ENCODE measurements around the gene TNKS1BP1.
"Not testable (repeated sequence)": the region's sequence is repeated elsewhere in the genome, so short reads cannot be mapped to it uniquely, and the experiment has no call there.

TNKS1BP1 gene

GRCh38 chr11:57344826-57345225 lies 20.1 kb upstream of the TNKS1BP1 start:
- TF ChIP-seq CTCF (IDR thresholded peaks at IDR 0.05; ENCODE audit: extremely low read depth, missing control alignments) = no peak
- no peak for DNase-seq (ENCODE audit: low spot score)

GRCh38 chr11:57343825-57344224 lies 19.1 kb upstream of the TNKS1BP1 start:
- no peak for DNase-seq (ENCODE audit: low spot score)
- TF ChIP-seq CTCF (IDR thresholded peaks at IDR 0.05; ENCODE audit: extremely low read depth, missing control alignments) = no peak

- TF ChIP-seq CTCF (IDR thresholded peaks at IDR 0.05; ENCODE audit: extremely low read depth, missing control alignments) = no peak
- DNase-seq (ENCODE audit: low spot score) = no peak
Measured at GRCh38 chr11:57342702-57343101, 17.9 kb upstream of the TNKS1BP1 start.

GRCh38 chr11:57341250-57341808 lies 16.6 kb upstream of the TNKS1BP1 start:
- no peak for TF ChIP-seq CTCF (IDR thresholded peaks at IDR 0.05; ENCODE audit: extremely low read depth, missing control alignments)
- DNase-seq (ENCODE audit: low spot score) = no peak

GRCh38 chr11:57340039-57340615 lies 15.4 kb upstream of the TNKS1BP1 start:
- no peak for DNase-seq (ENCODE audit: low spot score)
- no peak for TF ChIP-seq CTCF (IDR thresholded peaks at IDR 0.05; ENCODE audit: extremely low read depth, missing control alignments)

GRCh38 chr11:57339328-57339727 lies 14.6 kb upstream of the TNKS1BP1 start:
- no peak for DNase-seq (ENCODE audit: low spot score)
- no peak for TF ChIP-seq CTCF (IDR thresholded peaks at IDR 0.05; ENCODE audit: extremely low read depth, missing control alignments)

GRCh38 chr11:57338142-57338541 lies 13.4 kb upstream of the TNKS1BP1 start, which contains the start of gene P2RX3:
TSS of gene P2RX3 (plus strand) at chr11:57338352. CDS start at chr11:57338551, 199 bp downstream.
- DNase-seq (ENCODE audit: low spot score) = no peak
- TF ChIP-seq CTCF (IDR thresholded peaks at IDR 0.05; ENCODE audit: extremely low read depth, missing control alignments) = no peak

GRCh38 chr11:57336856-57337255 lies 12.1 kb upstream of the TNKS1BP1 start:
- not testable (repeated sequence) for DNase-seq (ENCODE audit: low spot score)

Measured in GM20000 (cell line).